ENCODE results near the gene HSD17B14. TPM values are rescaled to one million over a fixed set of nuclear protein-coding genes. Genes with fewer than 3 reads are reported as not detected.

Gene HSD17B14
- total and polyA plus RNA-seq, 2 of the 13 experiments (the other 11 are each of a cell fraction or from before 2014, with no cell fraction given) = 0.58 to 1.2 TPM

GRCh38 chr19:48836089-48837017, at the start of gene HSD17B14 (continued):
- TF ChIP-seq ZNF574 (CRISPR knock-in tag; IDR thresholded peaks at IDR 0.05) = no peak
- TF ChIP-seq ZNF354B (CRISPR knock-in tag; IDR thresholded peaks at IDR 0.05) = no peak

- no peaks in the 10 kb centered on the region for H3K36me3 ChIP-seq (replicated peaks in 1 of 2; ENCODE audit: control insufficient read depth in 1 of 2, insufficient read depth in 2 of 2, low read length in 2 of 2)
- DNase-seq (ENCODE audit: low spot score) = no peak
- ChIA-PET CTCF (ENCODE audit: low intra/inter-chr PET ratio, low total read pairs) (no interaction called here), POLR2A (no interaction called here)
- H3K27me3 ChIP-seq (ENCODE audit: control insufficient read depth in 1 of 2, insufficient read depth in 2 of 2, low read length in 2 of 2) = no peaks in the 10 kb centered on the region; a peak in 1 of 5 replicates
- no peaks in the 10 kb centered on the region for H3K79me2 ChIP-seq (ENCODE audit: insufficient read depth, low read length)
- no peak overlapping the region for H3K9ac ChIP-seq (ENCODE audit: insufficient read depth, low read depth, low read length)
- H2AFZ ChIP-seq (ENCODE audit: low read length) = no peak overlapping the region
- WGBS (ENCODE audit: low lambda C conversion rate) = 69% methylated on average over 7 of the region's 7 CpGs
- H3K4me3 ChIP-seq (replicated peaks in 1 of 3; ENCODE audit: insufficient read depth in 1 of 3, low read depth in 2 of 3, low read length in 3 of 3) = no peak overlapping the region
- no peaks in the 10 kb centered on the region for H4K20me1 ChIP-seq (ENCODE audit: insufficient read depth, low read length)
- H3K4me1 ChIP-seq (ENCODE audit: insufficient read depth, low read length) = peaks cover 9% of the 10 kb centered on the region
- H3K4me2 ChIP-seq (ENCODE audit: low read depth, low read length) = no peak overlapping the region
- no peak for TF ChIP-seq ZNF670 (CRISPR knock-in tag; IDR thresholded peaks at IDR 0.05; ENCODE audit: borderline replicate concordance)
- no peak for TF ChIP-seq PHF5A (CRISPR knock-in tag; IDR thresholded peaks at IDR 0.05; ENCODE audit: low read depth, unreplicated experiment)
- no peak for TF ChIP-seq SP4 (CRISPR knock-in tag; IDR thresholded peaks at IDR 0.05)
- TF ChIP-seq KLF6 (CRISPR knock-in tag; IDR thresholded peaks at IDR 0.05) = no peak
- no peak for TF ChIP-seq ZNF792 (CRISPR knock-in tag; IDR thresholded peaks at IDR 0.05)
- no peak for TF ChIP-seq ZNF160 (CRISPR knock-in tag; IDR thresholded peaks at IDR 0.05)
- TF ChIP-seq KLF15 (CRISPR knock-in tag; IDR thresholded peaks at IDR 0.05; ENCODE audit: borderline replicate concordance) = no peak
- in situ Hi-C loops (cut with HindIII; ENCODE audit: extremely low pct_ligation_motif_present, low pct_unique_long_range_greater_than_20kb) = no loop called here
- no peaks in the 10 kb centered on the region for H3K9me3 ChIP-seq (ENCODE audit: low read length)
- intact Hi-C loops (cut with micrococcal nuclease; ENCODE audit: unreplicated experiment) = no loop called here
- no peak for ATAC-seq
- FAIRE-seq = no peak
- H3K27ac ChIP-seq (ENCODE audit: extremely low read length, insufficient read depth, low read length) = no peak overlapping the region
- no TSS peak for BruUV-seq (replicated peaks)
These were observed 47.4 kb upstream of the HSD17B14 start for GRCh38 chr19:48883726-48884125.

All from HepG2 (cell line).